ENCODE results near the gene TACC2.

DNA sequence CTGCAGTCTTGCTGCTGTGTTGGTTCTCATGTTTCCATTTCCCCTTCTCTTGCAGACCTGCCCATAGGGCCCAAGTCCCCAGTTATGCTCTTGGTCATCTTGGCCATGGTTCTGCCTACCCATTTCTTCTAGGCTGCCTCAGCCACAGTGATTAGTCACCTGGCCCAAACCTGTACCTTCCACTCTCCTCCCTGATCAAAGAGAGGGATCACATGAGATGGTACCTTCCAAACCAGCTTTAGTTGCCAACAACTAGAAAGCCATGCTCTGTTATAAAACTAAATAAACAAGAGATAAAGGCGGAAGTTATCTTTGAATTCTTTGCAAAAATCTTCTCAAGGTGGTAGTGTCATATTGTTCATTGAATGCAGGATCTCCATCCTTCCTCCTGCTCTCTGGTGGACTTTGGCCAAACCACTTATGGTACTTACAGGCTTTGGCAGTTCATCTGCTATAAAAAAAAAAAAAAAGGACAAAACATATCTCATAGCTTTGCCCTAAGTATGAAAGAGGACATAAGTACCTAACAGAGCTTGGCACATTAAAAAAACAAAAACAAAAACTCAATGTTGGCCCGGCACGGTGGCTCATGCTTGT, 25.8 kb downstream of the TACC2 start:
- TF ChIP-seq, protein P1, sequence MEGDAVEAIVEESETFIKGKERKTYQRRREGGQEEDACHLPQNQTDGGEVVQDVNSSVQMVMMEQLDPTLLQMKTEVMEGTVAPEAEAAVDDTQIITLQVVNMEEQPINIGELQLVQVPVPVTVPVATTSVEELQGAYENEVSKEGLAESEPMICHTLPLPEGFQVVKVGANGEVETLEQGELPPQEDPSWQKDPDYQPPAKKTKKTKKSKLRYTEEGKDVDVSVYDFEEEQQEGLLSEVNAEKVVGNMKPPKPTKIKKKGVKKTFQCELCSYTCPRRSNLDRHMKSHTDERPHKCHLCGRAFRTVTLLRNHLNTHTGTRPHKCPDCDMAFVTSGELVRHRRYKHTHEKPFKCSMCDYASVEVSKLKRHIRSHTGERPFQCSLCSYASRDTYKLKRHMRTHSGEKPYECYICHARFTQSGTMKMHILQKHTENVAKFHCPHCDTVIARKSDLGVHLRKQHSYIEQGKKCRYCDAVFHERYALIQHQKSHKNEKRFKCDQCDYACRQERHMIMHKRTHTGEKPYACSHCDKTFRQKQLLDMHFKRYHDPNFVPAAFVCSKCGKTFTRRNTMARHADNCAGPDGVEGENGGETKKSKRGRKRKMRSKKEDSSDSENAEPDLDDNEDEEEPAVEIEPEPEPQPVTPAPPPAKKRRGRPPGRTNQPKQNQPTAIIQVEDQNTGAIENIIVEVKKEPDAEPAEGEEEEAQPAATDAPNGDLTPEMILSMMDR (IDR thresholded peaks at IDR 0.05), result no peak
- no peak for TF ChIP-seq POLR2A (IDR thresholded peaks at IDR 0.05)
